Measurements from ENCODE around the gene UTF1.

UTF1 gene

GRCh38 chr10:133248334-133248715 is 18.3 kb downstream of the UTF1 start:
- intact Hi-C loops (cut with DNase I; ENCODE audit: low total_unique reads), result no loop called here
- TF ChIP-seq CTCF (IDR thresholded peaks at IDR 0.05), result no peak
- DNase-seq, result no peak
- Histone ChIP-seq H3K4me3 (no peak overlapping the region), H3K9me3 (no peaks in the 10 kb centered on the region), H3K4me1 (no peaks in the 10 kb centered on the region), H3K27me3 (peaks cover 0 to 91% of the 10 kb centered on the region in 2 donors), H3K27ac (no peak overlapping the region), H3K36me3 (no peaks in the 10 kb centered on the region)

DNA sequence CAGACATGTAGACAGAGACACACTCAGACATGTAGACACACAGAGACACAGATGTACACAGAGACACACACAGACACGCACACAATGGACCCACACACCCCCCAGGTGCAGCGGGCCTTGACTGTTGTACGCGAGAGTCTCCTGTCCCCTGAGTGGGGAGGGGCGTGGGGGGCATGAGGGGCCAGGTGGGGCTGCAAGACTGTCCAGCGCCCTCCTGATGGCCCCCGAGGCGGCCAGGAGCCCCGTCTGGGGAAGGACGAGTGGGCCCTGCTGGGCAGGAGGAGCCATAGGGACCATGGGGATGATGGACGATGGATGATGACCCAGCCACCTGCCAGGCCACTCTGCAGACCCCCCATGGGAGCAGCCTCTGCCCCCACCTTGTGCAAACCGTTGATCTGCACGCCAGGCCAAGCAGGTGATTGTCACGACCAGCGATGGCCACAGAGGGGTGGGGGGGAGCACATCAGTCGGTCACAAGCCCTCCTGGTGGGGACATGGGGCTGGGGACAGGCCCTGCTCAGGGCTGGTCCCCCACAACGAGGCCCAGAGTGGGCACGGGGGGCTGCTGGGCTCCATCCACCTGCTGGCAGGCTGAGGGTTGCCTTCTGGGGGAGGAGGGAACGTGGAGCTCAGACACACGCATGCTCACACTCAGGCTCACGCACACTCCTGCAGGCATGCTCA is 19.2 kb downstream of the UTF1 start:
- no peaks in the 10 kb centered on the region for H3K4me1 ChIP-seq
- no peak for DNase-seq
- H3K27ac ChIP-seq, result no peak overlapping the region
- H3K27me3 ChIP-seq, result peaks cover 0 to 82% of the 10 kb centered on the region in 2 donors
- no peaks in the 10 kb centered on the region for H3K36me3 ChIP-seq
- no peak overlapping the region for H3K4me3 ChIP-seq
- no peaks in the 10 kb centered on the region for H3K9me3 ChIP-seq
- intact Hi-C loops (cut with DNase I; ENCODE audit: low total_unique reads), result no loop called here
- TF ChIP-seq CTCF (IDR thresholded peaks at IDR 0.05), result no peak

DNA sequence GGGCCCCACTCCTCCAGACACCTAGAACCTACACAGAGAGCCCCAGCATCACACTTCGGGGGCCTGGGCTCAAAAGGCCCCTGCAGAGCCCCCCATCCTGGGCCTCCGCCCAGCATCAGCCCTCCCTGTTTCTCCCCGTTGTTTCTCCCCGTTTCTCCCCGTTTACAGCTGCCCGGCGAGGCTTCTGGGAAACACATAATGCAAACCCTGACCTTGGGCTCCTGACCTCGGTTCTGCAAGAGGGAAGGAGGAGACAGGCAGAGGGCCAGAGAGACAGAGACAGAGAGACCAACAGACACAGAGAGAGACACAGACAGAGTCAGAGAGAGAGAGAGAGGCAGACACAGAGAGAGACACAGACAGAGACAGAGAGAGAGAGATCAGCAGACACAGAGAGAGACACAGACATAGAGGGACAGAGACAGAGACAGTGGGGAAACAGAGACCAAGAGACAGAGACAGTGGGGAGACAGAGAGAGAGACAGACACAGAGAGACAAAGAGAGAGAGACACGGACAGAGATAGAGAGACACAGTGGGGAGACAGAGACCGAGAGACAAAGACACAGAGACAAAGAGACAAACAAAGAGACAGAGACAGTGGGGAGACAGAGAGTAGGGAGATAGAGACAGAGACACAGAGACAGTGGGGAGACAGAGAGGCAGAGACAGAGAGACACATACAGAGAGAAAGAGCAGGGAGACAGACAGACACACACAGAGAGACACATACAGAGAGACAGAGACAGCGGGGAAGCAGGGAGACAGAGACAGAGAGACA is 20.1 kb downstream of the UTF1 start:
- Histone ChIP-seq H3K9me3 (no peaks in the 10 kb centered on the region), H3K4me3 (no peak overlapping the region), H3K4me1 (no peaks in the 10 kb centered on the region), H3K27ac (no peak overlapping the region), H3K36me3 (no peaks in the 10 kb centered on the region), H3K27me3 (peaks cover 0 to 79% of the 10 kb centered on the region in 2 donors)
- TF ChIP-seq CTCF (IDR thresholded peaks at IDR 0.05), result no peak
- intact Hi-C loops (cut with DNase I; ENCODE audit: low total_unique reads), result no loop called here
- DNase-seq, result no peak

DNA sequence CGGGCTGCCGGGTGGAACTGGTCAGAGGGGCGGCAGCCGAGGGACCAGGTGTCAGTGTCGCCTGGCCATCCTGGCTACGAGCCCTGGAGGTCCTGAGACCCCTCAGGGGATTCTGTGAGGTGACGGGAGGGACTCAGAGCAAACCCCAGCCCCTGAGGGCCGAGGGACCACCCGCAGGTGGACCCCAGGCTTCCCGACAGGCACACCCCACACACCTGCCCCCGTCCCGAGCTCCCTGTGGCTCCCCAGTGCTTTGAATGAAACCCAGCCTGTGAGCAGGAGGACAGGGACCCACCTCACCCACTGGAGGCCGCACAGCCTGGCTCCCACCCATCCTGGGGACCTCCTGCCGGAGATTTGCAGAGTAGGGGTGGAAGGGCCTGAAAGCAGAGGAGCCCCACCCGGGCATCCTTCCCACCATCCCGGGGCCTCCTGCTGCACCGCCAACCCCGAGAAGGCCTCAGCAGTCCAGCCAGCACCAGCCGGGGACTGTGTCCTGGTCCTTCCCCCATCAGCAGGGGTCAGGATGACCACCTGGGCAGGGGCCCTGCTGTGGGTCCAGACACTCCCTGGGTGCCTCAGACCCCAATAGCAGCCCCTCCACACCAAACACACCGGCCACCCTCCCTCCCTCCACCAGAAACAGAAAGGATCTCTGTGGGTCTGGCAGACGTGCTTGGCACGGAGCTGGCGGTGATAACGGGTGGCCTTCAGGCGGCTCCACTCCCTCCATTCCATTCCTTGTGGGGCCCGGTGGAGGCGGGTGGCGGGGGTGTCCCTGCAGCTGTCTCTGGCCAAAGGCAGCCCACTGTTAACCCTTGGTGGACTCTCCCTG is 21.6 kb downstream of the UTF1 start:
- TF ChIP-seq CTCF (IDR thresholded peaks at IDR 0.05), result no peak
- Histone ChIP-seq H3K27me3 (peaks cover 0 to 73% of the 10 kb centered on the region in 2 donors), H3K9me3 (no peaks in the 10 kb centered on the region), H3K27ac (no peak overlapping the region), H3K36me3 (no peaks in the 10 kb centered on the region), H3K4me3 (no peak overlapping the region), H3K4me1 (no peaks in the 10 kb centered on the region)
- intact Hi-C loops (cut with DNase I; ENCODE audit: low total_unique reads), result no loop called here
- no peak for DNase-seq

DNA sequence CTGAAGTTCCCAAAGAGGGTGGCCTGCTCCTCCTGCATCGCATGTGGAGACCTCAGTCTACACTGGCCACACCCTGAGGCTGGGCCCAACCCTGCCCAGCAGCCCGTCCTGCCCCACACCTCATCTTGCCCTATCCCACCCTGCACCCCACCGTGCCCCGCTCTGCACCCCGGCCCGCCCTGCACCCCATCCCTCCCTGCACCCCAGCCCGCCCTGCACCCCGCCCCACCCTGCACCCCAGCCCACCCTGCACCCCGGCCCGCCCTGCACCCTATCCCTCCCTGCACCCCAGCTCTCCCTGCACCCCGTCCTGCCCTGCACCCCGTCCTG is 22.2 kb downstream of the UTF1 start:
- peaks cover 0 to 2% (median under 1%) of the 10 kb centered on the region in 4 donors for H3K4me1 ChIP-seq
- no peaks in the 10 kb centered on the region for H3K9me3 ChIP-seq
- DNase-seq, result no peak
- no peak for TF ChIP-seq CTCF (IDR thresholded peaks at IDR 0.05)
- H3K36me3 ChIP-seq, result no peaks in the 10 kb centered on the region
- intact Hi-C loops (cut with DNase I; ENCODE audit: low total_unique reads), result no loop called here
- no peak overlapping the region for H3K4me3 ChIP-seq
- H3K27ac ChIP-seq, result no peak overlapping the region
- peaks cover 0 to 68% of the 10 kb centered on the region in 2 donors for H3K27me3 ChIP-seq
